Measurements from ENCODE around the gene PRMT1.
A peak's percentile ranks its signal among the peaks of the same experiment; 100 is the strongest.

Gene PRMT1

DNA sequence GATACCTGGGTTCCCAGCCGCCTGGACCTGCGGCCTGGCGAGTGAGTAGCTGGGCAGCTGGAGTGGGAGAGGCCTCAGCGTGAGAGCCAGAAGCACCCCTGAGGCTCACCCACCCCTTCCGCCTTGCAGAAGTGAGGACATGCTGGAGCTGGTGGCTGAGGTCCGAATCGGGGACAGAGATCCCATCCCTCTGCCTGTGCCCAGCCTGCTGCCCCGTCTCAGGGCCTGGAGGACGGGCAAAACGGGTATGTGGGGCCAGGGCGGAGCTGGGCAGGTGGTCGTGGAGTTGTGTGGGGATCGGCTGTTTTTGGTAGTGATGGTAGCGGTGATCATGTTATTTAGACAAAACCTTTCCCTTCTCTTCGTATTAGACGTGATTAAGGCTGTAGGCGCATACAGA is 30.5 kb upstream of the PRMT1 start:
- Mint-ChIP-seq H3K4me1 (peaks cover 30% of the 10 kb centered on the region), H3K9me3 (no peaks in the 10 kb centered on the region), H3K36me3 (ENCODE audit: low read depth) (peaks cover 35% of the 10 kb centered on the region), H3K4me3 (peak overlapping the region in 2 of 3 experiments; percentile 29 to 65), H3K27me3 (ENCODE audit: low read depth) (no peaks in the 10 kb centered on the region), H3K27ac (peak overlapping the region in 2 of 3 experiments; percentile 37 to 56)
- no peak for TF ChIP-seq CTCF (IDR thresholded peaks at IDR 0.05; ENCODE audit: unreplicated experiment in 3 of 3)

DNA sequence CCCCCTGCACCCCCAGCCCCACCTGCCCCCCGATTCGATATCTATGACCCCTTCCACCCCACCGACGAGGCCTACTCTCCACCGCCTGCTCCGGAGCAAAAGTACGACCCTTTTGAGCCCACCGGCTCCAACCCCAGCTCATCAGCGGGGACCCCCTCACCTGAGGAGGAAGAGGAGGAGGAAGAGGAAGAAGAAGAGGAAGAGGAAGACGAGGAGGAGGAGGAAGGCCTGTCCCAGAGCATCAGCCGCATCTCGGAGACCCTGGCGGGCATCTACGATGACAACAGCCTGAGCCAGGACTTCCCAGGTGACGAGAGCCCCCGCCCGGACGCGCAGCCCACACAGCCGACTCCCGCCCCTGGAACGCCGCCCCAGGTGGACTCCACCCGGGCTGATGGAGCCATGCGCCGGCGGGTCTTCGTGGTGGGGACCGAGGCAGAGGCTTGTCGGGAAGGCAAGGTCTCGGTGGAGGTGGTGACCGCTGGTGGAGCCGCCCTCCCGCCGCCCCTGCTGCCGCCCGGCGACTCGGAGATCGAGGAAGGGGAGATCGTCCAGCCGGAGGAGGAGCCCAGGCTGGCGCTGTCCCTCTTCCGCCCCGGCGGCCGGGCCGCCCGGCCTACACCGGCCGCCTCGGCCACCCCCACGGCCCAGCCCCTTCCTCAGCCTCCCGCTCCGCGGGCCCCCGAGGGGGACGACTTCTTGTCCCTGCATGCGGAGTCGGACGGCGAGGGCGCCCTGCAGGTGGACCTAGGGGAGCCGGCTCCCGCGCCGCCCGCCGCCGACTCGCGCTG is 25.8 kb upstream of the PRMT1 start:
- Mint-ChIP-seq H3K27ac (no peak overlapping the region), H3K9me3 (no peaks in the 10 kb centered on the region), H3K27me3 (ENCODE audit: low read depth) (peaks cover 3% of the 10 kb centered on the region), H3K36me3 (ENCODE audit: low read depth) (peaks cover 41% of the 10 kb centered on the region), H3K4me1 (peaks cover 5% of the 10 kb centered on the region), H3K4me3 (no peak overlapping the region)
- TF ChIP-seq CTCF (IDR thresholded peaks at IDR 0.05; ENCODE audit: unreplicated experiment in 3 of 3) = no peak

DNA sequence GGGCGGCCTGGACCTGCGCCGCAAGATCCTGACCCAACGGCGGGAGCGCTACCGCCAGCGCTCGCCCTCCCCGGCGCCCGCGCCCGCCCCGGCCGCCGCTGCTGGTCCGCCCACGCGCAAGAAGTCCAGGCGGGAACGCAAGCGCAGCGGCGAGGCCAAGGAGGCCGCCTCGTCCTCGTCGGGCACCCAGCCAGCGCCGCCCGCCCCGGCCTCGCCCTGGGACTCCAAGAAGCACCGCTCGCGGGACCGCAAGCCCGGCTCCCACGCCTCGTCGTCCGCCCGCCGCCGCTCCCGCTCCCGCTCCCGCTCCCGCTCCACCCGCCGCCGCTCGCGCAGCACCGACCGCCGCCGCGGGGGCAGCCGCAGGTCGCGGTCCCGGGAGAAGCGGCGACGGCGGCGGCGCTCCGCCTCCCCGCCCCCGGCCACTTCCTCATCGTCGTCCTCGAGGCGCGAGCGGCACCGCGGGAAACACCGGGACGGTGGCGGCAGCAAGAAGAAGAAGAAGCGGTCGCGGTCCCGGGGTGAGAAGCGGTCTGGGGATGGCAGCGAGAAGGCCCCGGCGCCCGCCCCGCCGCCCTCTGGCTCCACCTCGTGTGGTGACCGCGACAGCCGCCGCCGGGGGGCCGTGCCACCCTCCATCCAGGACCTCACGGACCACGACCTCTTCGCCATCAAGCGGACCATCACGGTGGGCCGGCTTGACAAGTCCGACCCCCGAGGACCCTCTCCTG is 25.1 kb upstream of the PRMT1 start:
- H3K4me1 Mint-ChIP-seq = peaks cover 1% of the 10 kb centered on the region
- no peaks in the 10 kb centered on the region for H3K9me3 Mint-ChIP-seq
- H3K27ac Mint-ChIP-seq = no peak overlapping the region
- H3K36me3 Mint-ChIP-seq (ENCODE audit: low read depth) = peaks cover 41% of the 10 kb centered on the region
- H3K4me3 Mint-ChIP-seq = no peak overlapping the region
- TF ChIP-seq CTCF (IDR thresholded peaks at IDR 0.05; ENCODE audit: unreplicated experiment in 3 of 3) = no peak
- peaks cover 3% of the 10 kb centered on the region for H3K27me3 Mint-ChIP-seq (ENCODE audit: low read depth)

- Mint-ChIP-seq H3K36me3 (ENCODE audit: low read depth) (peaks cover 45% of the 10 kb centered on the region), H3K4me3 (no peak overlapping the region), H3K27ac (no peak overlapping the region), H3K4me1 (no peaks in the 10 kb centered on the region), H3K27me3 (ENCODE audit: low read depth) (peaks cover 3% of the 10 kb centered on the region), H3K9me3 (no peaks in the 10 kb centered on the region)
- no peak for TF ChIP-seq CTCF (IDR thresholded peaks at IDR 0.05; ENCODE audit: unreplicated experiment in 3 of 3)
These were observed 24.3 kb upstream of the PRMT1 start for GRCh38 chr19:49652551-49653465.

DNA sequence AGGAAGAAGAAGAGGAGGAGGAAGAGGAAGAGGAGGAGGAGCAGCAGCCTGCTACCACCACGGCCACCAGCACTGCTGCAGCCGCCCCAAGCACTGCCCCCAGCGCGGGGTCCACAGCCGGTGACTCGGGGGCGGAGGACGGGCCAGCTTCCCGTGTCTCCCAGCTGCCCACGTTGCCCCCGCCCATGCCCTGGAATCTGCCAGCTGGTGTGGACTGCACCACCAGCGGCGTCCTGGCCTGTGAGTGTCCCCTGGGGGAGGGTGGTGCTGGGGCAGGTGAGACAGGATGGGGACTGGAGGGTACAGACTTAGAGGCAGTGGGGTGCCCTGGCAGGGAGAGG is 23.6 kb upstream of the PRMT1 start:
- Mint-ChIP-seq H3K4me1 (no peaks in the 10 kb centered on the region), H3K36me3 (ENCODE audit: low read depth) (peaks cover 46% of the 10 kb centered on the region), H3K4me3 (no peak overlapping the region), H3K9me3 (no peaks in the 10 kb centered on the region), H3K27me3 (ENCODE audit: low read depth) (peaks cover 3% of the 10 kb centered on the region), H3K27ac (no peak overlapping the region)
- no peak for TF ChIP-seq CTCF (IDR thresholded peaks at IDR 0.05; ENCODE audit: unreplicated experiment in 3 of 3)
